H4 (cell line): ENCODE results near the gene TMEM223. TPM values are rescaled to one million over a fixed set of nuclear protein-coding genes. Genes with fewer than 3 reads are reported as not detected.
"Not testable (repeated sequence)": the region's sequence is repeated elsewhere in the genome, so short reads cannot be mapped to it uniquely, and the experiment has no call there.

Experiments used
- DNase-seq: peaks from one replicate; pipeline ENCODE4 v3.0.0-alpha.2; 2015; ENCODE audit warnings: low spot score
- total RNA-seq: library from RNA; depleted of rRNA; stranded (reverse); fragments of >200 nt; shearing (Covaris generic); gene quantifications from 2 replicates; pipeline ENCODE4 v1.2.3, GENCODE V29; 2014; rRNA removed

TMEM223 gene
- total RNA-seq, 1 experiment from 2014 or later = 43.1 TPM

DNA sequence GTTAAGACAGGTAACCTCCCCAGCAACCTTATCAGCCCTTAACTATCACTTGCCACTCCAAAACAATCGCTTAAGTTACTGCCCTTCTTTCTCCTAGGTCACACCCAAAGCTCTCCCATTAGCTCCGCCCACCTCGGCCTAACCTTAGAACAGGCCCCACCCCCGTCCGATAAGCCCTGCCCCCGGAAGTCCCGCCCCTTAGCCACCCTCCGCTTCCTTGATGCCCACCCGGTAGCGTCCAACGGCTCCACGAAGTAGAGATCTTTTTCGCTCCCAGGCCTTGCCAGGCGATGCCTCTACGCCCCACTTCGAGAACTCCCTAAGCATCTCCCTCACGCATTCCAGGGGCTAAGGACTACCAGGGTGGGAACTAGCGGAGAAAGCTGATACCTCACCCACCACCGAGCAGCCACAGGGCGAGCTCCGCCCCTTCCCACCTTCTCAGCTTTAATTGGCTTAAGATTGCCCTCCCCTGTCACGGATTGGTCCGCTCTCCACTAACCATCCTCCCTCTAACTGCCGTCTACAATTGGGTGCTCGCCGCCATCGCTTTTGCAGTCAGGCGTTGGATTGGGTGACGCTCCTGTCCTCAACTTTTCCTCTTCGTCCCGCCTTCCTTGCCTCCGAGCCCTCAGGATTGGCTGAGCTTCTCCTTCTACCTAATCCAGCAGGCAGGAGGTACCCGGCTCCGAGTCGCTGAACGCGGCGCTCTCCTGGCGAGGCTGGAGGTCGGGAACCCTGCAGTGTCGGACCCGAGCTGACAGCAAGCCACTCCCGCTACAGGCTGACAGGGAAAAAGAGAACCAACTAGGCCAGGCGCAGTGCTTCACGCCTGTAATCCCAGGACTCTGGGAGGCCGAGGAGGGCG, 37.8 kb downstream of the TMEM223 start, which contains the start of gene ZBTB3:
TSS of gene ZBTB3 (minus strand) at position 425 of the 868 bp plus-strand sequence. CDS start 496 bp downstream, outside the sequence.
- DNase-seq = peak; percentile 100

DNA sequence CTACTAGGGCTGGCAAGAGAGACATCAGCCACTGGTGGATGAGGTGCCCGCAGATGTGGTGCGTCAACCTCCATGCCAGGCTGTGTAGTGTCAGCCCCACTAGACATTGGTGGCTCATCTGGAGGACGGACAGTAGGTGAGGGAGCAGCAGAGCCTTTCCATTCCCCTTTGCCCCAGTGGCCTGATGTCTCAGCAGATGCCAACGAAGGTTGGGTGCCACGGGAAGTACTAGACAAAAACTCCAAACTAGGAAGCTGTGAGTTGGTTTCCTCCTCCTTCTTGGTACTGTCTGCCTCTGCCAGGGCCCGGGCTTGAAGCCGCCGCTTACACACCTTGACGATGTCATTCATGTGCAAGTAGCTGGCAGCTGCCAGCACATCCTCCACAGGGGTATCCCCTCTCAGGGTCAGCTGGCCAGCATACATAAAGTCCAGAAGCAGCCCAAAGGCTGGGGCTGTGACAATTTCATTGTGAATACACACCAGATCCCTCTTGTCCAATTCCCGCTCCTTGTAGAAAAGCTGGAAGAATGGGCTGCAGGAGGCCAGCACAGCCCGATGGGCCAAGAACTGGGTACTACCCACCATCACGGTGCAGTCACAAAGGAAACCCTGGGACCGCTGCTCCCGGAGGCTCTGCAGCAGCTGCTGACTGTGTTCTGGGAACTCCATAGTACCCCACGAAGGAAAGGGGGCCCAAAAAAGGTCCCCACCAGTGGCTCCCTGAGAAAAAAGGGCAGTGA, 38.6 kb downstream of the TMEM223 start:
- no peak for DNase-seq

DNA sequence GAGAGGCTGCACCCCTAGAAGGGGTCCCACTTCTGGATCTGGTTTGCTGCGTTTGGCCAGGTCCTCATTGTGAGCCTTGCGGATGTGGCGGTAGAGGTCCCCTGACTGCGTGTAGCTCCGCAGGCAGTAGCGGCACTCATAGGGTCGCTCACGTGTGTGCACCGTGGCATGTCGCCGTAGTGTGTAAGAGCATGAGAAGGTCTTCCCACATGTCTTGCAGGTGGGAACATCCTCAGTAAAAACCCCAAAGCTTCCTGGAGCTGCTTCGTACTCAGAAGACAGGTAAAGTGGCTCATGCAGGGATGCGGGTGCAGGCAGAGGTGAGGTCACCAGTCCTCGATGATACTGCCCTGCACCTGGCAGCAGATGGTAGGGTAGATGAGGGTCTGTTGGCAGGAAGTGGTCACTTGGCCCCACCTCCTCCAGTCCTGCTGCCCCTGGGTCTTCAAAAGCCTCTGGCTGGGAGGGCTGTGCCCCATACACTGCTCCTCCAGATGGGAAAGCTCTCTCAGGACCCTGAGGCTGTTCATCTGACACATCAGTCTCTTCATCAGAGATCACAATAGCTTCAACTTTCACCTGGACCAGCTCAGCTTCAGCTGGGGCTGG, 39.5 kb downstream of the TMEM223 start:
- DNase-seq = no peak

DNA sequence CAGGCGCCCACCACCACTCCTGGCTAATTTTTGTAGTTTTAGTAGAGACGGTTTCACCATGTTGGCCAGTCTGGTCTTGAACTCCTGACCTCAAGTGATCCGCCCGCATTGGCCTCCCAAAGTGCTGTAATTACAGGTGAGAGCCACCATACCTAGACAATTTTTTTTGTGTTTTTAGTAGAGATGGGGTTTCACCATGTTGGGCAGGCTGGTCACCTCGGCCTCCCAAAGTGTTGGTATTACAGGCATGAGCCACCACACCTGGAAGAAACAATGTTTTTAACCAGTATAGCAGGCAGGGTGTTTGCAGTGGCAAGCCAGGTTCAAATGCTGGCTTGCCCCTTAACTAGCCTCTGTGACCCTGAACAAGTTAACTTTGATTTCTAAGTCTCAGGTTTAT, 41.9 kb downstream of the TMEM223 start:
- DNase-seq = not testable (repeated sequence)

DNA sequence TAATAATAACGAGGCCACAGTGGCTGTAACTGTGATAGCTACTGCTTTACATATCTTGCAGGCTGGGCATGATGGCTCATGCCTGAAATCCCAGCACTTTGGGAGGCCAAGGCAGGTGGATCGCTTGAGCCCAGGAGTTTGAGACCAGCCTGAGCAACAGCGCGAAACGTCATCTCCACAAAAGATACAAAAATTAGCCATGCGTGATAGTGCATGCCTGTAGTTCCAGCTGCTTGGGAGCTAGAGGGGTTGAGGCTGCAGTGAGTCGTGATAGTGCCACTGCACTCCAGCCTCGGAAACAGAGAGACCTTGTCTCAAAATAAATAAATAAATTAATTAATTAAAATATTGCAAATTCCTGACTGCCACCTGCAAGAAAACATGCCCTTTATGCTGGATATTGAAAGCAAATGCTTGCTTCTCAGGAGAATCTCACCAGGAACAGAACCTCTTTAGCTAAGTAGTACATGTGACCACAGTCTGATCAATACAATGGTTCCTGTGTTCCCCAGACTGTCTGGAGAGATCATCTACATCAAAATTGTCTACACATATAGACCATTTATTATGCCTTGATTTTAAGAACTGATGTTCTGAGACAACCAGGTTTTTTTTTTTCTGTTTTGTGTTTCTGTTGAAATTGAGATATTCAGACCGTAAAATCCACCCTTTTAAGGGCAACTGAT, 44.2 kb downstream of the TMEM223 start:
- no peak for DNase-seq

Other genes with a start within 250 kb of the TMEM223 start
- gene AHNAK, start 245.2 kb downstream of the TMEM223 start, total RNA-seq = 47.0 and 60.1 TPM in 2 replicates
- 1,742 and 1,908 TPM in 2 replicates for gene EEF1G, start 218.1 kb downstream of the TMEM223 start, total RNA-seq
- gene TUT1, start 200.5 kb downstream of the TMEM223 start, total RNA-seq = 2.3 and 5.4 TPM in 2 replicates
- gene MTA2, start 190.1 kb downstream of the TMEM223 start, total RNA-seq = 96.1 and 108 TPM in 2 replicates
- gene EML3, start 179.2 kb downstream of the TMEM223 start, total RNA-seq = 10.1 and 13.8 TPM in 2 replicates
- gene ROM1, start 178.7 kb downstream of the TMEM223 start, total RNA-seq = 4.2 and 11.4 TPM in 2 replicates
- 13.5 and 26.0 TPM in 2 replicates for gene B3GAT3, start 170.0 kb downstream of the TMEM223 start, total RNA-seq
- gene GANAB, start 145.4 kb downstream of the TMEM223 start, total RNA-seq = 142 and 153 TPM in 2 replicates
- gene INTS5, start 138.7 kb downstream of the TMEM223 start, total RNA-seq = 14.5 and 16.0 TPM in 2 replicates
- 100 and 130 TPM in 2 replicates for gene C11orf98, start 126.8 kb downstream of the TMEM223 start, total RNA-seq
- 7.0 and 8.4 TPM in 2 replicates for gene CSKMT, start 126.7 kb downstream of the TMEM223 start, total RNA-seq
- 9.1 and 12.2 TPM in 2 replicates for gene UQCC3, start 120.3 kb downstream of the TMEM223 start, total RNA-seq
- 3.7 and 5.1 TPM in 2 replicates for gene LBHD1, start 119.7 kb downstream of the TMEM223 start, total RNA-seq
- 93.7 and 110 TPM in 2 replicates for gene UBXN1, start 112.9 kb downstream of the TMEM223 start, total RNA-seq
- 0.14 TPM in 1 of 2 replicates, not detected in the other for gene LRRN4CL, start 102.5 kb downstream of the TMEM223 start, total RNA-seq
- gene BSCL2, start 84.6 kb downstream of the TMEM223 start, total RNA-seq = 128 TPM in 2 replicates
- 0.41 TPM in 1 of 2 replicates, not detected in the other for gene GNG3, start 84.3 kb downstream of the TMEM223 start, total RNA-seq
- 4.7 and 5.0 TPM in 2 replicates for gene HNRNPUL2, start 64.5 kb downstream of the TMEM223 start, total RNA-seq
- 35.0 and 46.9 TPM in 2 replicates for gene TTC9C, start 63.5 kb downstream of the TMEM223 start, total RNA-seq
- 6.9 and 7.5 TPM in 2 replicates for gene ZBTB3, start 37.8 kb downstream of the TMEM223 start, total RNA-seq
- gene POLR2G, start 30.4 kb downstream of the TMEM223 start, total RNA-seq = 140 and 182 TPM in 2 replicates
- 15.0 and 19.1 TPM in 2 replicates for gene TAF6L, start 20.6 kb downstream of the TMEM223 start, total RNA-seq
- gene TMEM179B, start 4.6 kb downstream of the TMEM223 start, total RNA-seq = 77.5 and 85.5 TPM in 2 replicates
- gene NXF1, start 13.4 kb upstream of the TMEM223 start, total RNA-seq = 25.1 and 31.1 TPM in 2 replicates
- gene STX5, start 40.0 kb upstream of the TMEM223 start, total RNA-seq = 22.3 and 26.3 TPM in 2 replicates
- gene TEX54, start 40.8 kb upstream of the TMEM223 start, total RNA-seq = not detected in 2 replicates
- 60.1 and 63.7 TPM in 2 replicates for gene WDR74, start 47.6 kb upstream of the TMEM223 start, total RNA-seq
- 478 and 499 TPM in 2 replicates for gene SLC3A2, start 88.9 kb upstream of the TMEM223 start, total RNA-seq
- gene CHRM1, start 129.4 kb upstream of the TMEM223 start, total RNA-seq = not detected in 2 replicates
- not detected in 2 replicates for gene SLC22A6, start 193.0 kb upstream of the TMEM223 start, total RNA-seq
- gene SLC22A8, start 223.8 kb upstream of the TMEM223 start, total RNA-seq = not detected in 2 replicates